ENCODE results near the gene ZNF638.
"Not testable (repeated sequence)": the region's sequence is repeated elsewhere in the genome, so short reads cannot be mapped to it uniquely, and the experiment has no call there.

ZNF638 gene

DNA sequence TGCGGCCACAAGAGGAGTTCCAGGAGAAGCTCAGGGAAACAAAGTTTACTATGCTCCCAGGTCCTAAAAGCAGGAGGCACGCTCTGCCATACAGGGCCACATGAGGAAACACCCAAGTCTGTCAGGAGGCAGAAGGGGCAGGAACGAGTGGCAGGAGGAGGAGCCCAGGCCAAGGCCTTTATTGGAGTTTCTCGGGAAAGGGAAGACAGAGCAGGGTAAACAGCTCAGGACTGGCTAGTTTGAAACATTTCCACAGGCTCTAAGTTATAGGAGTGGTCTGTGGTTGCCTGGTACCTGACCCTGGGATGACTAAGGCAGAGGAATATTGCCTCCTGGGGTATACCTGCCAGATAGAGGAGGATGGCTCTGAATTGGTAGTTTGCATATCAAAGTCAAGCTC, 3.7 kb upstream of the ZNF638 start:
- H3K79me2 ChIP-seq (ENCODE audit: insufficient read depth, low read length): peaks cover 13% of the 10 kb centered on the region
- no peaks in the 10 kb centered on the region for H3K36me3 ChIP-seq (ENCODE audit: insufficient read depth, low read length)
- peaks cover 9% of the 10 kb centered on the region for H4K20me1 ChIP-seq (ENCODE audit: insufficient read depth, low read length, poor library complexity, severe bottlenecking)
- no peak overlapping the region for H3K9ac ChIP-seq (ENCODE audit: low read depth, low read length, poor library complexity, severe bottlenecking)
- H3K4me3 ChIP-seq (ENCODE audit: low read length, poor library complexity, severe bottlenecking): no peak overlapping the region
- no peaks in the 10 kb centered on the region for H3K9me2 ChIP-seq (replicated peaks; ENCODE audit: low read depth, low read length)
- H3K27me3 ChIP-seq (ENCODE audit: insufficient read depth, low read length, poor library complexity, severe bottlenecking): no peaks in the 10 kb centered on the region
- no peaks in the 10 kb centered on the region for H3K9me3 ChIP-seq (ENCODE audit: insufficient read depth, low read depth, low read length)
- no peak for TF ChIP-seq EZH2phosphoT487 (IDR thresholded peaks at IDR 0.05; ENCODE audit: borderline replicate concordance)
- TF ChIP-seq, protein P1, sequence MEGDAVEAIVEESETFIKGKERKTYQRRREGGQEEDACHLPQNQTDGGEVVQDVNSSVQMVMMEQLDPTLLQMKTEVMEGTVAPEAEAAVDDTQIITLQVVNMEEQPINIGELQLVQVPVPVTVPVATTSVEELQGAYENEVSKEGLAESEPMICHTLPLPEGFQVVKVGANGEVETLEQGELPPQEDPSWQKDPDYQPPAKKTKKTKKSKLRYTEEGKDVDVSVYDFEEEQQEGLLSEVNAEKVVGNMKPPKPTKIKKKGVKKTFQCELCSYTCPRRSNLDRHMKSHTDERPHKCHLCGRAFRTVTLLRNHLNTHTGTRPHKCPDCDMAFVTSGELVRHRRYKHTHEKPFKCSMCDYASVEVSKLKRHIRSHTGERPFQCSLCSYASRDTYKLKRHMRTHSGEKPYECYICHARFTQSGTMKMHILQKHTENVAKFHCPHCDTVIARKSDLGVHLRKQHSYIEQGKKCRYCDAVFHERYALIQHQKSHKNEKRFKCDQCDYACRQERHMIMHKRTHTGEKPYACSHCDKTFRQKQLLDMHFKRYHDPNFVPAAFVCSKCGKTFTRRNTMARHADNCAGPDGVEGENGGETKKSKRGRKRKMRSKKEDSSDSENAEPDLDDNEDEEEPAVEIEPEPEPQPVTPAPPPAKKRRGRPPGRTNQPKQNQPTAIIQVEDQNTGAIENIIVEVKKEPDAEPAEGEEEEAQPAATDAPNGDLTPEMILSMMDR (conservative IDR thresholded peaks at IDR 0.05; ENCODE audit: low read length): no peak
- no peaks in the 10 kb centered on the region for H3F3A ChIP-seq (ENCODE audit: low read depth)
- no peak overlapping the region for H2AFZ ChIP-seq (ENCODE audit: low read length)
- H3K4me2 ChIP-seq (ENCODE audit: low read depth, low read length, poor library complexity, severe bottlenecking): no peak overlapping the region
- peaks cover 4% of the 10 kb centered on the region for H3K4me1 ChIP-seq (ENCODE audit: insufficient read depth, low read length, poor library complexity, severe bottlenecking)

DNA sequence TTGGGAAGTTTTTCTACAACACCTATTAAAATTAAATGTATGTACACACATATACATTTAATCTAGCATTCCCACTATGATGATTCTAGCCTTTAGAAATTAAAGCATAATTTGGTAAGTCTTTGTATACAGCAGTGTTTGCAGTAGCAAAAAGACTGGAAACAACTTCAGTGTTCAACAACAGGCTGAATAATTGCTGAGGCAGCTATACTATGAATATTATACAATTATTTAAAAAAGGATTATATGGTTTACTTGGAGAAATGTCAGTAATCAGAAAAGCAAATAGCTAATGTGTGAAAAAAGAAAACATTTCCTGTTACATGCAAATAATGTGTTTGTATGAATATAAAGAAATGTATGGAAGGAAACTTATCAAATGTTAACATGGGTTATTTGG, 1.4 kb upstream of the ZNF638 start:
- H3K9me2 ChIP-seq (replicated peaks; ENCODE audit: low read depth, low read length): no peaks in the 10 kb centered on the region
- H3K27me3 ChIP-seq (ENCODE audit: insufficient read depth, low read length, poor library complexity, severe bottlenecking): no peaks in the 10 kb centered on the region
- H3K36me3 ChIP-seq (ENCODE audit: insufficient read depth, low read length): no peaks in the 10 kb centered on the region
- H3K4me3 ChIP-seq (ENCODE audit: low read length, poor library complexity, severe bottlenecking): no peak overlapping the region
- peaks cover 10% of the 10 kb centered on the region for H3K4me1 ChIP-seq (ENCODE audit: insufficient read depth, low read length, poor library complexity, severe bottlenecking)
- no peak overlapping the region for H3K4me2 ChIP-seq (ENCODE audit: low read depth, low read length, poor library complexity, severe bottlenecking)
- H3K79me2 ChIP-seq (ENCODE audit: insufficient read depth, low read length): peaks cover 36% of the 10 kb centered on the region
- peaks cover 32% of the 10 kb centered on the region for H4K20me1 ChIP-seq (ENCODE audit: insufficient read depth, low read length, poor library complexity, severe bottlenecking)
- no peaks in the 10 kb centered on the region for H3F3A ChIP-seq (ENCODE audit: low read depth)
- TF ChIP-seq, protein P1 (conservative IDR thresholded peaks at IDR 0.05; ENCODE audit: low read length): no peak
- TF ChIP-seq EZH2phosphoT487 (IDR thresholded peaks at IDR 0.05; ENCODE audit: borderline replicate concordance): no peak
- peak overlapping the region; percentile 95; the same call in 1 of the 2 replicates for H2AFZ ChIP-seq (ENCODE audit: low read length)
- no peak overlapping the region for H3K9ac ChIP-seq (ENCODE audit: low read depth, low read length, poor library complexity, severe bottlenecking)
- no peaks in the 10 kb centered on the region for H3K9me3 ChIP-seq (ENCODE audit: insufficient read depth, low read depth, low read length)

DNA sequence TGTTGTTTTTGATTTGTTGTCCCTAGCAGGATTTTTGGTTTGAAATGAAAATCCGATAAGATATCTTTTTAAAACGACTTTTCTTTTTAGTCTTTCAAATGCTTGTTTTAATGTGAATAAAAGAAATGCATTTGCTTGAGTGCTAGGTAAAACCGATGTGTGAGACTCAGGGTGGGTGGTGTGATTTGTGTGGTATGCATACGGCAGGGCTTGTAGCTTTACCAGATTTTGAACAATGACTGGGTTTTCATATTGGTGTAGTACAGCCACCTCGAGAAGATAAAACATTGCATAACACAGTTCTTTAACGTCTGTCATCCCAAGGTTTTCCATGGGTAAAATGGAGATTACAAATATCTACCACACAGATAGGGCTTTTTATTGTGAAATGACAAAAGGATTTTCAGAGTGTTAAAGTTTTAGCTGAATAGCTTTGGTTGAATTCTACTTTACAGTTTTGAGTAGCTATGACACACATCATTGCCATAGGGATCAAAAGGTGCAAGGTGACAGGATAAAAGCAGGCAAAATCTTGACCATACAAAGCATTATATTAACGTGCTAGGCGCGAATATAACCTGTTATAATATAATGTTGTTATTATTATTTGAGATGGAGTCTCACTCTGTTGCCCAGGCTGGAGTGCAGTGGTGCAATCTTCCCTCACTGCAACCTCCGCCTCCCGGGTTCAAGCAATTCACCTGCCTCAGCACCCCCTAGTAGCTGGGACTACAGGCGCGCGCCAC, 824 bp upstream of the ZNF638 start:
- TF ChIP-seq, protein P1 (conservative IDR thresholded peaks at IDR 0.05; ENCODE audit: low read length): no peak
- TF ChIP-seq EZH2phosphoT487 (IDR thresholded peaks at IDR 0.05; ENCODE audit: borderline replicate concordance): no peak
- no peak overlapping the region for H3K9ac ChIP-seq (ENCODE audit: low read depth, low read length, poor library complexity, severe bottlenecking)
- peaks cover 15% of the 10 kb centered on the region for H3K4me1 ChIP-seq (ENCODE audit: insufficient read depth, low read length, poor library complexity, severe bottlenecking)

DNA sequence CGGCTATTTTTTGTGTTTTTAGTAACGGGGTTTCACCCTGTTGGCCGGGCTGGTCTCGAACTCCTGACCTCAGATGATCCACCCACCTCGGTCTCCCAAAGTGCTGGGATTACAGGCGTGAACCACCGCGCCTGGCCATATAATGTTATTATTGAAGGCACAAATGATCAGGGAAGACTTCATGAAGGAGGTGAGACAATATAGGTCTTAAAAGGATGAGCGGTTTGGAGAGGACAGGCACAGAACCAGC, 326 bp upstream of the ZNF638 start:
- not testable (repeated sequence) for H3F3A ChIP-seq (ENCODE audit: low read depth)

More for the DNA sequence above, 824 bp upstream of the ZNF638 start:
- no peaks in the 10 kb centered on the region for H3K9me2 ChIP-seq (replicated peaks; ENCODE audit: low read depth, low read length)
- peak overlapping the region; percentile 95 for H2AFZ ChIP-seq (ENCODE audit: low read length)
- peak overlapping the region; percentile 50 for H3K4me2 ChIP-seq (ENCODE audit: low read depth, low read length, poor library complexity, severe bottlenecking)
- peaks cover 38% of the 10 kb centered on the region for H4K20me1 ChIP-seq (ENCODE audit: insufficient read depth, low read length, poor library complexity, severe bottlenecking)
- H3K9me3 ChIP-seq (ENCODE audit: insufficient read depth, low read depth, low read length): no peaks in the 10 kb centered on the region
- H3K27me3 ChIP-seq (ENCODE audit: insufficient read depth, low read length, poor library complexity, severe bottlenecking): no peaks in the 10 kb centered on the region
- no peaks in the 10 kb centered on the region for H3F3A ChIP-seq (ENCODE audit: low read depth)
- no peaks in the 10 kb centered on the region for H3K36me3 ChIP-seq (ENCODE audit: insufficient read depth, low read length)
- peaks cover 42% of the 10 kb centered on the region for H3K79me2 ChIP-seq (ENCODE audit: insufficient read depth, low read length)
- H3K4me3 ChIP-seq (ENCODE audit: low read length, poor library complexity, severe bottlenecking): peak overlapping the region; percentile 95

More for the DNA sequence above, 326 bp upstream of the ZNF638 start:
- not testable (repeated sequence) for H3K36me3 ChIP-seq (ENCODE audit: insufficient read depth, low read length); H3K9me2 ChIP-seq (replicated peaks; ENCODE audit: low read depth, low read length); H3K9me3 ChIP-seq (ENCODE audit: insufficient read depth, low read depth, low read length); H3K9ac ChIP-seq (ENCODE audit: low read depth, low read length, poor library complexity, severe bottlenecking); H3K27me3 ChIP-seq (ENCODE audit: insufficient read depth, low read length, poor library complexity, severe bottlenecking)
- Histone ChIP-seq H4K20me1 (ENCODE audit: insufficient read depth, low read length, poor library complexity, severe bottlenecking) (peaks cover 41% of the 10 kb centered on the region), H3K79me2 (ENCODE audit: insufficient read depth, low read length) (peaks cover 47% of the 10 kb centered on the region), H3K4me1 (ENCODE audit: insufficient read depth, low read length, poor library complexity, severe bottlenecking) (peaks cover 20% of the 10 kb centered on the region), H3K4me3 (ENCODE audit: low read length, poor library complexity, severe bottlenecking) (peak overlapping the region; percentile 95), H3K4me2 (ENCODE audit: low read depth, low read length, poor library complexity, severe bottlenecking) (peak overlapping the region; percentile 50), H2AFZ (ENCODE audit: low read length) (peak overlapping the region; percentile 95)

All from Loucy (cell line).